A673 (cell line): Measurements from ENCODE around the gene ELP4.

Experiments used
- CTCF ChIP-seq: fragments of 300-800, 200-600 bp; sonication (generic); conservative IDR thresholded peaks from 2 replicates; pipeline ENCODE4 v1.5.1; 2017; ENCODE audit warnings: low read depth, mild to moderate bottlenecking, antibody characterized with exemption, low read length, moderate library complexity, mixed read lengths
- EZH2 ChIP-seq: fragments of 200-600 bp; sonication (generic); IDR thresholded peaks from 2 replicates; pipeline ENCODE4 v1.6.1; 2017; ENCODE audit warnings: borderline replicate concordance, low read depth, mild to moderate bottlenecking, mixed read lengths, antibody characterized with exemption, low read length; ENCODE audit not compliant: poor library complexity, severe bottlenecking

GRCh38 chr11:31531293-31531692 lies 21.7 kb downstream of the ELP4 start:
- TF ChIP-seq CTCF: no peak
- no peak for TF ChIP-seq EZH2
